CD1c-positive myeloid dendritic cell (primary cell): ENCODE data around the gene ITGB6.
A peak's percentile ranks its signal among the peaks of the same experiment; 100 is the strongest.

Source experiments
- DNase-seq: peaks from one replicate; pipeline ENCODE4 v3.0.0-alpha.2; 2016; ENCODE audit errors: extremely low spot score

ITGB6 gene

DNA sequence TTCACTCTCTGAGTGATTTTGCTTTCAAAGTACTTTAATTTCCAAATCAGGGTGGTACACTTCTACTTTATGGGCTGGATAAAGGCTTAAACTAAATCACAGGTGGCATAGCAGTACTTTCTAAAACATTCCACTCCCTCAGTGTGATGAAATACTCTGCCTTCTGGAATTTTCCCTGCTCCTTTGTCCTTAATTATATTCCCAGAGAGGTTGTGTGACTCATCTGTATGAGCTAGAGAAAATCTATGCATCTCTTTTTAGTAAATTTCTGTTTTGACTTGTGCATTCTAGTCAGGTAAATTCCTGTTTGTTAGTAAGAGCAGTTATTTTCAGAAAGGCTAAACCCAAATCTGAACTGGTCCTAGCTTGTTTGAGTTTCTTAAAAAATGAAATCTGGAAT is 108.7 kb downstream of the ITGB6 start:
- no peak for DNase-seq

DNA sequence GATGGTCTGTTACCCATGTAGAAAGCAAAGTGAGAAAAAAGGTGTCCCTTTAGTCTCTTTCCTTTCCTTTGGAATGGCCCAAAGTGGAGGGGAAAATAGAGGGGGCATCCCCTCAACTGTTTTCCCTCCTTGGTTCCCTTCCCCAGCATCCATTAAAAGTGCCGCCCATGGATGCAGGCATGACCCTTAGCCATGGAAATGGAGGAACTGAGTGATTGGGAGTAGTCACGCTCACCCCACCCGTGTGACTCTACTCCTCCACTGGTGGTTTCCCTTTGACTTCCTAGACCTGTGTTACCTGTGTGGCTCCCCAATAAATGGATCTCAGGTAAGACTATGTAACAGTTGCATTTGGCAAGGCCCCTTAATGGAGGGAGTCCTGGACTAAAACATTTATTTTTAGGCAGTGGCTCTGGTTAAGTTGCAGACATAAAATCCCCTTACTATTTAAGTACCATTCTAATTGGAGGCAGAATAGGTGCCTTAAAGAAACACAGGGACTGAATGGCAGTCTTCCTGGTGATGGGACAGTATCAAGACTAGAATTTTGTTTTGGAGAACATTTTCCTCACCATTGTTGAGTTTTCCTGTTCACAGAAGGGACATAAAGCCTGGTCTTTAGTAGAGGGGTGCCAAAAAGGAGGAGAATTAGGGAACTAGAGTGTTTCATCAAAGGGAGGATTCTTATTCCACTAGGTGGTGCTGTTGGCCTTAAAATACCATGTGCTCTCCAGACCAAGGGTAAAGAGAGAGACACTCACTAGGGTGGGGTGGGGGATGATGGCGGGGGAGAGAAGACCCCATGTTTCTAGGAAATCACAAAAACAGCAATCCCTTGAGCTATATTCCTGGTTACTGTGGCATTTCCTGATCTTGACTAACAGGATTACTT is 112.0 kb downstream of the ITGB6 start:
- DNase-seq = peak; percentile 62

DNA sequence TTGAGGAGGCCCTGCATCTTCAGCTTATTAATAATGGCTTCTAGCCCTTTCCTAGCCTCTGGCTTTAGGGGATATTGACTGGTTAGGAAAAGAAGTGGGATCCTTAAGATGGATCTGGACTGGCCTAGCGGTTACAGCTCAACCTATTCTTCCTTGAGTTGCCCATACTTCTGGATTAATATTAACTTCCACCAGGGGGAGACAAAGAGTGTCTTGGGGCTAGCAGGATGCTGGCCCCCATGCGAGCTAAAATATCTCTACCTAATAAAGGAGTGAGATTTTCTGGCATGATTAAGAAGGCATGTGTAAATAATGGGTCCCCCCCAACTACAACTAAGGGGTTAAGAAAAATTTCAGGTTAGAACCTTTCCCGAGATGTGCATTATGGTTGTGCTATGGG is 114.4 kb downstream of the ITGB6 start:
- no peak for DNase-seq

- DNase-seq = no peak
Observed at GRCh38 chr2:160077912-160078810, 121.9 kb downstream of the ITGB6 start.

DNA sequence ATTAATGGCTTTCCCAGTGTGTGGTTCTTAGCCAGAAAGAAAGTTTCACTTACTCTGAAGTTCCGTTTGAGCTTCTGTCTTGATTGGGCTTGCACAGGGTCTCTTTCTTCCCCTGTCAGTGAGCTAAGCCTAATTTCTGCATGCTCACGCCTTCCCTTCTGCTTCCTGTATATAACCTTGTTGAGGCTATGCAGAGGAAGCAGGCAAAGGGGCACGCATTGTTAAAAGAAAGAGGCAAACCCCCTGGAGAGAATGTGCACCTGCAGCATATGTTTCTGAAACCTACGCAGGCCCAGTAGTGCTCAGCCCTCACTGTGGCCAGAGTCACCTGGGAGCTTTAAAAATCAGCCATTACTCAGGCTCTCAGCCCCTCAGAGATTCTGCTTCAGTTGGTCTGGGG is 123.2 kb downstream of the ITGB6 start:
- no peak for DNase-seq

DNA sequence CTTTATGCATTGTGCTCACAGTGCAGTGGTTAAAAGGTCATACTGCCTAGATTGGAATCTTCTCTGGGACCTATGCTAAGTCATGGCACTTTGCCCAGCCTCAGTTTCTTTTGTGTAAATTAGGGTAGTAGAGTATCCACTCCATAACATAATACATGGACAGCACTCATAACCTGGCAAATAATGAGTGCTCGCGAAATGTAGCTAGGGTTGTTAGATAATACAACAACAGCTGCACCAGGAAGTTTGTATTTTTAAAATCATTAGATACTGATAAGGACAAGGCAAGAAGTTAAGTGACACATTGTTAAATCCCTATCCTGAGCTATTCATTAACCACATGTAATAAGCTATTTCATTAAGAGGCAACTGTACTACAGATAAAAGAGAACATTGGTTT is 123.8 kb downstream of the ITGB6 start:
- DNase-seq = no peak

DNA sequence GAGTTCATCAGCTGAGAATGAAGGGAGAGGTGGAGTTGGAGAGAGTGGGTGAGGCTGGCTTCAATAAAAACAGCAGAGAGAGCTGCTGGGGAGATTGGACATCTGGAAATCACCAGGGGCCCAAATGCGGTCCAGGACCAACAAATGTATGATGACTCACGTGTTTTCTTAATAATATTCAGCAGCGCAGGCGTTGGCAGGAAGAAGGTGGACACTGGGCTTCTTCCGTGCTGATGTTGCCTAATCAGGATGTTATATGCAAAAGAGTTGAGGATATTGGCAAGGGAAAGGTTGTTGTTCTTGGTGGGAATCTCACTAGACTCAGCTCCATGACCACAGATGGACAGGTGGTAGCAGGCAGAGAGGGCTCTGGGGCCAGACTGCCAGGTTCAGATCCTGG is 124.9 kb downstream of the ITGB6 start:
- no peak for DNase-seq

GRCh38 chr2:160073284-160073888 is 126.7 kb downstream of the ITGB6 start:
- no peak for DNase-seq

DNA sequence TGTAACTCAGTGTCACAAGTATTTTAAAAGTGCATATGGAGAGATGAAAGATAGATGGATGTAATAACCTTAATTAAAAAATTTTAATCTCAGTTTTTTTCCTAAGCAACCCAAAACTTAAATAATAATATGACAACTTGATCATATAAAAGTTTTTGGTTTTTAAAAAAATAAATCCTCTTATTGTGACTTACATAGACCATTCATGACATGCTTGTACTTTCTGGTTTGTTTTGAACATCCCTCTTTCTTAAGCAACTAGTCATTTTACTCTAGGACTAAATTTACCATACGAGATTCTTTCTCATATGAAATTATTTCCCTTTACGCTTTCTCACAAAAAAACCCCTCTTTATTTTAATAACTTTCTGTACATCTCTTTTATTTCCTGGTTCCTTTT is 131.2 kb downstream of the ITGB6 start:
- no peak for DNase-seq

DNA sequence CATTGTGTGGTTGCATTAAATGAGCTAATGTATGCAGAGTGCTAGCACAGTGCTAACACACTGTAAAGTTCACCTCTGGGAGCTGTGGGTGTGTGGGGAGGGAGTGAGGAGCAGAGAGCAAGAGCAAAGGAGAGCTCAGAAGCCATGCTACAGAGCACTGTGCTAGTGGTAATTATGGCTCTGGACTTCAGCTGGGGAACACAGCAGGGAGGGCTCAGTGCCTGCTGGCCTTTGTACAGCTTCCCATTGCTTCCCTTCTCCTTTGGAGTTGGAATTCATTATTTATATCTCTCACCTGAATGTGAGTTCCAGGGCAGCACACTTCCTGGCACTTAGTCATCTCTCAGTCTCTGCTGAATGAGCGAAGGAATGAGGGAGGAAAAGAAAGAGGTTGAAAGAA is 135.2 kb downstream of the ITGB6 start:
- no peak for DNase-seq

DNA sequence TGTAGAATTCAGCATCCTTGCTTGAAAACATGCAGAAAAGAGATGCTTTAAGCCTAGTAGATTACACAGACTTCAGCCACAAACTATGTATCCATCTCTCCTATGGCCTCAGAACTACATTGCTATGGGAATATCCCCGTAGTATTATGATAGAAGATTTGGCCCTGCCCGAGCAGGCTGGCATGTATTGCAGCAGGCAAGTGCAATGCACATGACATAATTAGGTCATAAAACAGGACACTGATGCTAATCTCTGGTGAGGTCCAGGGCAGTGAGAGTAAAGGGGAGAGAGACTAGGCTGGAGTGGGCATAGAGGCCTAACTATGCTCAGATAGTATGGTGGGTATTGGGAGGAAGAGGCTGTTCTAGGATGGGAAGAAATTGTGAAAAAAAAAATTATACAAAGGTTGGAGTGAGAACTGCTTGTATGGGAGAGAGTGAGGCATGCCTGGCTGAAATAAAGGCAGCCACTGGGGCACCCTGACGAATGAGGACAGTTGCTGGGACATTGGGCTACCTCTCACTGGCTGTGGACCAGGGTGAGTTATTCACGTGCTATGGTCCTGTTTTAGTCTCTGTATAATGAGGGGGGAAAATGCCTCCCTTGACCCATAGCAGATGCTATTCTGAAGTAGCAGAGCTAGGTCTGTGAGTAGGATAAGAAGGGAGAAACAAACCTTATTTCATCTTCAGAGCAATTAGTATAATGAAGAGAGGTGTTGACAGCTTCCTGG is 136.0 kb downstream of the ITGB6 start:
- no peak for DNase-seq

GRCh38 chr2:160063271-160063670 is 136.8 kb downstream of the ITGB6 start:
- DNase-seq = peak; percentile 2

GRCh38 chr2:160062292-160063005 is 137.6 kb downstream of the ITGB6 start, which contains the start of gene PLA2R1:
PLA2R1 (minus strand) TSS chr2:160062615; CDS start chr2:160062403, 212 bp downstream.
- peak; percentile 17 for DNase-seq

DNA sequence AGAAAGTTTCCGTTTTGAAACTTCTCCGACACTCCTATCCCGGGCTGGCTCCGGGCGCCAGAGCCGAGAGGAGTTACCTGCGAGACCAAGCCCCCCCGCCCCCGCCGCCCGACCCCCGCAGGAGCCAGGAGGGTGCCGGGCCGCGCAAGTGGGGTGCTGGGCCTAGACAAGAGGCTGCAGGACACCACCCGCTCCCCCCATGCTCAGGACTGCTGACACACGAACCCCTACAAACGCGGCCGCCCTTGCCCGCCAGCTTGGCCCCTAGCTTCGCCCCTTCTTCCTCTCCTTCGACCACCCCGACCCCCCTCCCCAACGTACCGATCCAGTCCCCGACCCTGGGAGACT is 138.2 kb downstream of the ITGB6 start:
- no peak for DNase-seq

DNA sequence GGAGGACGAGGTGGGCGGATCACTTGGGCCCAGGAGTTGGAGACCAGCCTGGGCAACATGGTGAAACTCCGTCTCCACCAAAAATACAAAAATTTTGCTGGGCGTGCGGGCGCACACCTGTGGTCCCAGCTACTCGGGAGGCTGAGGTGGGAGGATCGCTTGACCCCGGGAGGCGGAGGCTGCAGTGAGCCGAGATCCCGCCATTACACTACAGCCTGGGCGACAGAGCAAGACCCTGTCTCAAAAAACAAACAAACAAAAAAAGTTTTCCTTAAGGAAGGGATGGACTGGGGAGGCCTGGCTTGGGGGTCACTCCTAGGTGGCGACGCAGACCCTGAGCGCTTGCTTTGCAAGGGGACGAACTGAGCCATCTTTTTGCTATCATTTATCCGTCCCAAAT is 138.5 kb downstream of the ITGB6 start:
- DNase-seq = no peak

DNA sequence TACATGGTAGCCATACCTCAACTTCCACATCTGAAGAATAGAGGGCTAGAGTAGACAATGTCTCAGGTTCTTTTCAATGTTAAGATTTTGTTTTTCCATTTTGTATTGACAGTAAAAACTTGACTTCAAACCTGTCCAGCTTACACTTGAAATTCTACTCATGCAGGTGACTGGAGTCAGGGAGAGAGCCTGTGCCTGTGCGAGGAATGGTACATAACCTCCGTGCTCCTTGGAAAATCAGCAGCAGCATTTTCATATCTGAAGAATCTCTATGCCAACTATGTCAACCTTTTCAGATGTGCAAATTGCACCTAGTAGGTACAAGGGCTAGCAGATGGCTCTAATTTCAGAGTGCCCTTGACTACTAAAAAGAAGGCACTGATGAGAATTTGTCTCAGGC is 139.8 kb downstream of the ITGB6 start:
- DNase-seq = no peak

DNA sequence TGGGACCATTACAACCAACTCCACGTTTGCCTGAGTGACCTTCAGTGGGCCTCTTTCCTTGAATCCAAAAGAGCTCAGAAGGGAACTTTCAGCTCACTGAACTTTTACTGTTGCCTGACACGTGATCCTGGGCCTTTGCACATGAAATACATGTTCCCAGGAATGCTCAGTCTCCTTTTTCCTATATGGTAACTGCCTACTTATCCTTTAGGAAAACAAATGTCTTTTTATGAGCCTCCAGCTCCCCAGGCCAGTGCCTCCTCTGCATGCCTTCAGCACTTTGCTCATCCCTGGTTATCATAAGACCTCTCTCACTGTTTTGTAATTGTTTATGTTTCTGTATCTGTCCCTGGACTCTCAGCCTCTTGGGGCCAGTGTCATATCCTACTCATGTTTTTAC is 142.7 kb downstream of the ITGB6 start:
- DNase-seq = no peak

- DNase-seq = no peak
Observed at GRCh38 chr2:160055726-160056108, 144.4 kb downstream of the ITGB6 start.

- DNase-seq = no peak
Observed at GRCh38 chr2:160054984-160055725, 144.9 kb downstream of the ITGB6 start.

- no peak for DNase-seq
Observed at GRCh38 chr2:160053946-160054345, 146.1 kb downstream of the ITGB6 start.
